CD14-positive monocyte (primary cell): ENCODE measurements around the gene HOXD13. TPM values are rescaled to one million over a fixed set of nuclear protein-coding genes. Genes with fewer than 3 reads are reported as not detected.
A peak's percentile ranks its signal among the peaks of the same experiment; 100 is the strongest.

Source experiments
- DNase-seq, 3 donors: peaks; one replicate each; pipeline ENCODE4 v3.0.0-alpha.2; 2011 to 2022
- H2AFZ ChIP-seq: 2 replicates; pipeline ENCODE4 v1.6.0; 2012; ENCODE audit warnings: mild to moderate bottlenecking, low read depth, low read length, inconsistent platforms; ENCODE audit not compliant: insufficient read depth, poor library complexity, severe bottlenecking
- H3K27ac ChIP-seq, 2 donors: 1 replicate in 1 of 2; 2 replicates in 1 of 2; pipeline ENCODE4 v1.5.1; 2012 to 2013; ENCODE audit warnings: low read length in 2 of 2, control low read depth in 1 of 2, inconsistent platforms in 1 of 2, low read depth in 1 of 2, mild to moderate bottlenecking in 1 of 2
- H3K27me3 ChIP-seq, 2 donors: one replicate each; pipeline versions ENCODE4 v1.6.0 to v1.6.1; 2011 to 2013; ENCODE audit warnings: low read length in 2 of 2; ENCODE audit not compliant: control insufficient read depth in 2 of 2, insufficient read depth in 2 of 2
- H3K36me3 ChIP-seq, 2 donors: replicated peaks in 1 of 2; 1 replicate in 1 of 2; 2 replicates in 1 of 2; pipeline versions ENCODE4 v1.5.1 to v1.6.1; 2012 to 2013; ENCODE audit warnings: low read length in 2 of 2, control low read depth in 1 of 2, inconsistent platforms in 1 of 2, mild to moderate bottlenecking in 1 of 2; ENCODE audit not compliant: insufficient read depth in 2 of 2, control insufficient read depth in 1 of 2
- H3K4me1 ChIP-seq, 2 donors: 1 replicate in 1 of 2; 2 replicates in 1 of 2; pipeline versions ENCODE4 v1.5.1 to v1.6.1; 2012 to 2013; ENCODE audit warnings: low read length in 2 of 2, control low read depth in 1 of 2, inconsistent platforms in 1 of 2, mild to moderate bottlenecking in 1 of 2, moderate library complexity in 1 of 2; ENCODE audit not compliant: insufficient read depth in 2 of 2, control insufficient read depth in 1 of 2
- H3K4me2 ChIP-seq: replicated peaks from 2 replicates; pipeline ENCODE3; 2012; ENCODE audit warnings: low read length, moderate library complexity, mild to moderate bottlenecking; ENCODE audit not compliant: poor library complexity, severe bottlenecking; ENCODE audit errors: extremely low read depth
- H3K4me3 ChIP-seq, 3 experiments: fragments of 200-600 bp in 1 of 3; sonication (generic) in 1 of 3; replicated peaks in 1 of 3; 1 replicate in 2 of 3; 2 replicates in 1 of 3; pipeline ENCODE4 v1.5.1; 2011 to 2013; ENCODE audit warnings: low read length in 3 of 3, mild to moderate bottlenecking in 3 of 3, control low read depth in 2 of 3, low read depth in 2 of 3, inconsistent platforms in 1 of 3, moderate library complexity in 1 of 3
- H3K79me2 ChIP-seq: 2 replicates; pipeline ENCODE4 v1.6.0; 2012; ENCODE audit warnings: mild to moderate bottlenecking, control low read depth, inconsistent platforms, low read length, moderate library complexity; ENCODE audit not compliant: insufficient read depth
- H3K9ac ChIP-seq: 2 replicates; pipeline ENCODE4 v1.6.0; 2017; ENCODE audit warnings: low read length, mild to moderate bottlenecking; ENCODE audit not compliant: insufficient read depth, poor library complexity, severe bottlenecking
- H3K9me3 ChIP-seq, 2 donors: replicated peaks in 1 of 2; 1 replicate in 1 of 2; 2 replicates in 1 of 2; pipeline versions ENCODE4 v1.5.1 to v1.6.1; 2012 to 2013; ENCODE audit warnings: low read length in 2 of 2, control low read depth in 1 of 2; ENCODE audit not compliant: control insufficient read depth in 1 of 2, insufficient read depth in 1 of 2
- H4K20me1 ChIP-seq: 2 replicates; pipeline ENCODE4 v1.6.0; 2012; ENCODE audit warnings: mild to moderate bottlenecking, low read length, control low read depth, moderate library complexity; ENCODE audit not compliant: insufficient read depth
- H3K27ac Mint-ChIP-seq, 7 donors: one replicate each; pipeline ENCODE4 v1.8.0; 2020; ENCODE audit warnings: mild to moderate bottlenecking in 7 of 7, mixed read lengths in 7 of 7, moderate library complexity in 6 of 7, inconsistent platforms in 2 of 7
- H3K27me3 Mint-ChIP-seq, 3 donors: one replicate each; pipeline ENCODE4 v1.8.0; 2021 to 2022; ENCODE audit warnings: low read depth in 3 of 3, mild to moderate bottlenecking in 3 of 3, mixed read lengths in 3 of 3, moderate library complexity in 3 of 3, inconsistent platforms in 1 of 3
- H3K36me3 Mint-ChIP-seq, 2 donors: one replicate each; pipeline ENCODE4 v1.8.0; 2020; ENCODE audit warnings: mixed read lengths in 2 of 2, inconsistent platforms in 1 of 2, mild to moderate bottlenecking in 1 of 2
- H3K4me1 Mint-ChIP-seq: one replicate; pipeline ENCODE4 v1.8.0; 2020; ENCODE audit warnings: mild to moderate bottlenecking, mixed read lengths
- H3K4me3 Mint-ChIP-seq, 2 donors: one replicate each; pipeline ENCODE4 v1.8.0; 2020; ENCODE audit warnings: mild to moderate bottlenecking in 2 of 2, mixed read lengths in 2 of 2, moderate library complexity in 1 of 2
- H3K9me3 Mint-ChIP-seq, 7 donors: one replicate each; pipeline ENCODE4 v1.8.0; 2020 to 2022; ENCODE audit warnings: mixed read lengths in 7 of 7, mild to moderate bottlenecking in 6 of 7, moderate library complexity in 6 of 7, inconsistent platforms in 2 of 7
- WGBS: methylation state at CpG from one replicate; pipeline ENCODE4 v1.1.5; 2013; ENCODE audit warnings: missing lambda C conversion rate; ENCODE audit not compliant: insufficient coverage; 5-methylcytosine and 5-hydroxymethylcytosine counted together
- intact Hi-C, 2 donors: fragments of 100-400 bp; cut with micrococcal nuclease; formaldehyde crosslinking; loops; one replicate each; pipeline versions ENCODE4 v1.15.0 to v1.15.1; 2023
- polyA plus RNA-seq, 3 donors: library from polyadenylated mRNA; depleted of rRNA in 1 of 3; unstranded in 2 of 3; stranded (reverse) in 1 of 3; fragments of 300-500 nt in 2 of 3; fragments of >200 nt in 1 of 3; fragmentation: Illumina TruSeq in 2 of 3; gene quantifications; 1 replicate in 2 of 3; 2 replicates in 1 of 3; pipeline ENCODE4 v1.2.3, GENCODE V29; 2012 to 2021
- TF ChIP-seq, protein P1 (sequence below): fragments of 200-600 bp; IDR thresholded peaks from one replicate; pipeline ENCODE4 v1.8.0; 2022; ENCODE audit warnings: antibody characterized with exemption, mild to moderate bottlenecking

Gene HOXD13
- polyA plus RNA-seq, 3 donors, result not detected

DNA sequence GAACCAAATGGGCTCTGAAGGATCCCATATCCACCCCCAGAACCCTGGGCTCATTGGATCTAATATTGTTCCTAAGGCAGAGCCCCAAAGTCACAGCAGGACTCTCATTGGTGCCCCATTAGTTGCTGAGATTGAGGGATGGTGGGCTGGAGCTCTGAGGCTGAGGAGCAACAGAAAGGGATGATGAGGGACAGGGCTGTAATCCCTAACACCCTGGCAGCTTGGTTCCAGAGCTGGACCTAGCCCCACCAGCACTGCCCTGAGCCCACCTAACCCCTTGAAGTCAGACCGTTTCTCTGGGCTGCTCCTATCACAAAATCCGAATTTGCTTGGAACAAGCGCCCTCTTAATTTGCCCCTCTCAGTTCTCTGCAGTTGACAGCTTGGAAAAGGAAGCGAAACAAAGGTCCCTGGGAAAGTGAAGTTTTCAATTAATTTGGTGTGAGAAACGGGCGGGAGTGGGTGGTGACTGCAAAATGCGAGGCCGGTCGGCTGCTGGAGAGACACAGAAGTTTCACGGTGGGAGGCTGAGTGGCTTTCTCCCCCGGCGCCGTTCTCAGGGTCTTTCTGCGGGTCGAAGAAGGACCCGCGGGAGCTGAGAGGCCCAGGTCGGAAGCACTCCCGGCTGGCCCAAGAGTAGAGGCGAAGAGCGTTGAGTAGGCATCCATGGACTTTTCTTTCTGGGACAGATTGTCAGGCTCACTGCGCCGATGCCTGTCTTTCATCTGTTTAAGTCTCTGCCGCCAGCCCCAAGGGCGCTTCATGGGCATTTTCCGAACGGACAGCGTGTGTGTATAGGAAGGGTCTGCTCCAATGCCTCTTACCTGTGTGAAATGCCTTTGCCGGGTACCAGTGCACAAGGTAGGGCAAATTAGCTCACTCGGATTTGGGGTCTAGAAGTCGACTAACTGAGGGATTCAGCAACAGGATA, 927 bp upstream of the HOXD13 start:
- H3K36me3 Mint-ChIP-seq, result peaks cover 0 to 19% of the 10 kb centered on the region in 2 donors
- Histone ChIP-seq H3K4me3 (no peak overlapping the region), H3K27ac (no peak overlapping the region), H3K4me2 (peak overlapping the region; percentile 2), H3K36me3 (no peaks in the 10 kb centered on the region), H4K20me1 (no peaks in the 10 kb centered on the region), H3K4me1 (peaks cover 17 to 24% of the 10 kb centered on the region in 2 donors), H3K9me3 (peaks cover 0 to 81% of the 10 kb centered on the region in 2 donors), H3K27me3 (peaks cover 91 to 94% of the 10 kb centered on the region in 2 donors), H3K9ac (no peak overlapping the region), H2AFZ (no peak overlapping the region), H3K79me2 (no peaks in the 10 kb centered on the region)
- peaks cover 0 to 42% (median 25%) of the 10 kb centered on the region in 7 donors for H3K9me3 Mint-ChIP-seq
- H3K27me3 Mint-ChIP-seq, result peaks cover 92 to 97% (median 95%) of the 10 kb centered on the region in 3 donors
- DNase-seq, result no peak
- 4% methylated on average over 29 of the region's 31 CpGs for WGBS
- TF ChIP-seq, protein P1, sequence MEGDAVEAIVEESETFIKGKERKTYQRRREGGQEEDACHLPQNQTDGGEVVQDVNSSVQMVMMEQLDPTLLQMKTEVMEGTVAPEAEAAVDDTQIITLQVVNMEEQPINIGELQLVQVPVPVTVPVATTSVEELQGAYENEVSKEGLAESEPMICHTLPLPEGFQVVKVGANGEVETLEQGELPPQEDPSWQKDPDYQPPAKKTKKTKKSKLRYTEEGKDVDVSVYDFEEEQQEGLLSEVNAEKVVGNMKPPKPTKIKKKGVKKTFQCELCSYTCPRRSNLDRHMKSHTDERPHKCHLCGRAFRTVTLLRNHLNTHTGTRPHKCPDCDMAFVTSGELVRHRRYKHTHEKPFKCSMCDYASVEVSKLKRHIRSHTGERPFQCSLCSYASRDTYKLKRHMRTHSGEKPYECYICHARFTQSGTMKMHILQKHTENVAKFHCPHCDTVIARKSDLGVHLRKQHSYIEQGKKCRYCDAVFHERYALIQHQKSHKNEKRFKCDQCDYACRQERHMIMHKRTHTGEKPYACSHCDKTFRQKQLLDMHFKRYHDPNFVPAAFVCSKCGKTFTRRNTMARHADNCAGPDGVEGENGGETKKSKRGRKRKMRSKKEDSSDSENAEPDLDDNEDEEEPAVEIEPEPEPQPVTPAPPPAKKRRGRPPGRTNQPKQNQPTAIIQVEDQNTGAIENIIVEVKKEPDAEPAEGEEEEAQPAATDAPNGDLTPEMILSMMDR, result no peak
- peak overlapping the region in 1 of 2 donors; percentile 98 for H3K4me3 Mint-ChIP-seq
- intact Hi-C loops, result loop anchor here (10.0 kb wide), 2 partner anchors 407 to 1757 kb away; partner anchors contain the start of gene SP9 (in 1 of the 2)
- peak overlapping the region in 1 of 7 donors; percentile 57 for H3K27ac Mint-ChIP-seq
- peaks cover 27% of the 10 kb centered on the region for H3K4me1 Mint-ChIP-seq

GRCh38 chr2:176093145-176093897, 800 bp downstream of the HOXD13 start:
- Histone ChIP-seq H3K36me3 (no peaks in the 10 kb centered on the region), H3K27me3 (peaks cover 93 to 94% of the 10 kb centered on the region in 2 donors), H4K20me1 (no peaks in the 10 kb centered on the region), H3K27ac (no peak overlapping the region), H3K9me3 (peaks cover 0 to 75% of the 10 kb centered on the region in 2 donors), H3K4me2 (peak overlapping the region; percentile 43), H3K9ac (no peak overlapping the region), H3K4me1 (peaks cover 20 to 30% of the 10 kb centered on the region in 2 donors), H3K79me2 (no peaks in the 10 kb centered on the region), H2AFZ (no peak overlapping the region), H3K4me3 (peak overlapping the region in 1 of 3 experiments; percentile 16)
- TF ChIP-seq, protein P1, result no peak
- 5% methylated on average over 50 of the region's 53 CpGs for WGBS
- intact Hi-C loops, result loop anchor here (10.0 kb wide), 2 partner anchors 409 to 1759 kb away; partner anchors contain the start of gene SP9 (in 1 of the 2)
- Mint-ChIP-seq H3K27ac (peak overlapping the region in 1 of 7 donors; percentile 37), H3K27me3 (peaks cover 92 to 97% (median 95%) of the 10 kb centered on the region in 3 donors), H3K9me3 (peaks cover 0 to 36% (median 25%) of the 10 kb centered on the region in 7 donors), H3K36me3 (peaks cover 0 to 11% of the 10 kb centered on the region in 2 donors), H3K4me3 (peak overlapping the region in 1 of 2 donors; percentile 67), H3K4me1 (peaks cover 36% of the 10 kb centered on the region)
- DNase-seq, result no peak
